Hematopoietic multipotent progenitor cell treated with erythropoietin and hydrocortisone succinate and interleukin-3 and kit ligand, for 4 days (in vitro differentiated cells): ENCODE results near the gene PSMB2.

Experiments
- DNase-seq: peaks from one replicate; pipeline ENCODE4 v3.0.0-alpha.2; 2015

PSMB2 gene

DNA sequence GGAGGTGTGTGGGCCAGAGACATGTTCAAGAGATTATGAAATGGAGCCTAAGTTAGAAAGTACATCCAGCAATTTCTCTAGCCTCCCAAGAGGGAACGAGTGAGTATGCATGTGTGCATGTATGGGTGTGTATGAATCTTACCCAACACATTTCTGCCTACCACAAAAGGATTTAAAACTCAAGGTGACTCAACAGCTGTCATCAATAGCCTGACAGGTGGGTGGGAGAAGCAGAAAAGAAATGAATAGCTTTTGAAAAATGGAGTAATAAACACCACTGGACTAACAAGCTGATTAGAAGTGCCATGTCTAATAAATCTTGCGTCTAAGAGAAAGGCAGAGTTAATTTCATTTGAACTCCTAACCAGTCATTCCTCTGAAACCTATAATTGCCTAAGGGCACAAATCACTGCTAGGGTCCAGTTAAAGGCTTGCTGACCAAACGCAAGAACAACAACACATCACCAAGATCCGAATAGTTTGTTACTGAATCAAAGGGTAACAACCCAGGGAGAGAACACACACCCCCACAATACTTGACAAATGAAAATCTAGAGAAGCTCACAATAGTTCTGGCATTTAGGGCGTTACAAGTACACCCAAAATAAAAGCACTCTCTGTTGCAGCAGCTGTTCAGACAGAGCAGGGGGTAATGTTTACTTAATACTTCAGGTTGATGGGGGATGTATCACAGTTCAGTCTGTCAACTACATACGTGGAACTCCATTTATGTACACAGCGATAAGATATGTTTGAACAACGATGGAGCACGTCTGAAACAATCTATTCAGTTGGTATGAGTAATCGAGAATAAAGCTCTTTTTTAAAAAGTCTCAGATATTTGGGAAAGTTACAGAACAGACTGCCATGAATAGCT, 85.5 kb downstream of the PSMB2 start:
- no peak for DNase-seq

- no peak for DNase-seq
Observed at GRCh38 chr1:35555212-35555584, 86.1 kb downstream of the PSMB2 start.

DNA sequence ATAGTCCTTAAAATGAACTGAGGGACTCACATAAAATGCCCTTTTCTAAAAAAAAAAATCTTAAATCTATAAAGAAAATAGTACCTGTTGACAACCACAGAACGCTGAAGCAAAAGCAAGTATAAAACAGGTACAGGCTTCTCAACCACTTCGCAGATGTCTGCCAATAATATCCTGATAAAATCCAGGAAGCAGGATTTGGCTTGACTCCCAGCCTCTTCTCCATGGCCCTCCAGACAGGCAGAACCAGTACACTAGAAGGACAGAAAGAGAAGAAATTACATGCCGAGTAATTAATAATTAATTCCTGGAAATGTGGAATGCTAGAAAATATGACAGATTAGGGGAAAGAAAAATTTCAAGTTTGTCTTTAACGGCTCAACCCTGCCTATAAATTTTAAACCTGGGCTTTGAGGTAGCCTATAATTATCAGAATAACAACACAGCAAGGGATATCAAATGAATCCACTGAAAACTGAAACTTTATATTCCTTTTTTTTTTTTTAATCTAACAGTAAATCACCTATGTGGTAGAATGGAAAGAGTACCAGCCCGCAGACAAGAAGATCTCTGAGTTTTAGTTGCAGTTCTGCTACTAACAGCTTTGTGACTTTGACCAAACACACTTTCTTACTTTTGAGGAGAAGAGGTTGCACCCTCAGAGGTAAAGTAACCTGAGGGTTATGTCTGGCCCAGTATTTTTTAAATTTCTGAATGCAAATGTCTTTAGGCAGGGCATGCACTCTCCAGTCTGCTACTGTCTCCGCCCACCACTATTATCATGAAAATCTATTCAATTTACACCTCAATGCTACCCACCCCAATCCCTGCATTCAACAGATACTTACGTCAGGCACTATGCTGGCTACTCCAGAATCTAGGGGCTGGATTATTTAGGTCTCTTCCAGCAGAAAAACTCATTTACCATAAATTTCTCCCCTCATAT, 86.8 kb downstream of the PSMB2 start:
- DNase-seq = no peak

DNA sequence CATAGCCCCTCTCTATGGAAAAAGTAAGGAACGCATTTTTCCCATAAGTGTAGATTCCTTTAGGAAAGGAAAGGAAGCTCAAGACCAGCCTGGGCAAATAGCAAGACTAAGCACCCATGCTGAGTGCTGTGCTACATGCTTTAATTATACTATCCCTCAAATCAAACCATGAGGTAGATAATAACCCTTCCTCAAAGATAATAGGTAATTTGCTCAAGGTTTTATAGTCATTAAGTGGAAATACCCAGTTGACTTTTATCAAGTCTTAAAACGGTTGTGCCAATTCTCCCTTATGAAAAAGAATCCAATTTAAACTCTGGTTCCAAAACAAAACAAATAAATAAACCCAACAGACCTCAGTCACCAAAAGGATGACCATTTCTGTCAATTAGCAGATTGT, 87.5 kb downstream of the PSMB2 start:
- DNase-seq = no peak
